GM23338 (cell line): ENCODE results near the gene PCSK5.

ENCODE experiments used
- CREB1 ChIP-seq: fragments of 250-450 bp; sonication (Bioruptor Pico); IDR thresholded peaks from 2 replicates; pipeline ENCODE4 v1.5.0; 2020; ENCODE audit warnings: low read depth, mild to moderate bottlenecking, moderate library complexity
- CTCF ChIP-seq, 2 experiments: fragments of 200-600 bp in 1 of 2; sonication (generic) in 1 of 2; conservative IDR thresholded peaks; 2 replicates each; pipeline versions ENCODE4 v1.5.1 to v1.6.1; 2016 to 2017; ENCODE audit warnings: antibody characterized with exemption in 2 of 2, low read depth in 2 of 2, mild to moderate bottlenecking in 2 of 2, moderate library complexity in 1 of 2
- ETS1 ChIP-seq: IDR thresholded peaks from 2 replicates; pipeline ENCODE4 v1.6.1; 2016; ENCODE audit warnings: antibody characterized with exemption
- EZH2 ChIP-seq: fragments of 200-600 bp; sonication (generic); IDR thresholded peaks from one replicate; pipeline ENCODE4 v1.8.0; 2017; ENCODE audit warnings: antibody characterized with exemption, mild to moderate bottlenecking, low read depth; ENCODE audit not compliant: unreplicated experiment
- EZH2phosphoT487 ChIP-seq: fragments of 200-600 bp; sonication (generic); IDR thresholded peaks from one replicate; pipeline ENCODE4 v1.8.1; 2018; ENCODE audit warnings: antibody characterized with exemption; ENCODE audit not compliant: unreplicated experiment
- JUNB ChIP-seq: IDR thresholded peaks from one replicate; pipeline ENCODE4 v1.6.1; 2016; ENCODE audit warnings: antibody characterized with exemption; ENCODE audit not compliant: unreplicated experiment
- NANOG ChIP-seq: IDR thresholded peaks from 2 replicates; pipeline ENCODE4 v1.6.1; 2016; ENCODE audit warnings: antibody characterized with exemption, borderline replicate concordance
- POLR2AphosphoS5 ChIP-seq: IDR thresholded peaks from 2 replicates; pipeline ENCODE4 v1.6.1; 2016; ENCODE audit warnings: antibody characterized with exemption, low read depth
- REST ChIP-seq: IDR thresholded peaks from one replicate; pipeline ENCODE4 v1.6.1; 2018; ENCODE audit warnings: antibody characterized with exemption; ENCODE audit not compliant: unreplicated experiment
- STAT1 ChIP-seq: IDR thresholded peaks from one replicate; pipeline ENCODE4 v1.6.1; 2016; ENCODE audit warnings: antibody characterized with exemption; ENCODE audit not compliant: unreplicated experiment
- ZNF331 ChIP-seq: fragments of 250-450 bp; sonication (Bioruptor Pico); IDR thresholded peaks from 2 replicates; pipeline ENCODE4 v1.5.0; 2020; ENCODE audit warnings: low read depth, mild to moderate bottlenecking, moderate library complexity
- ZNF462 ChIP-seq: fragments of 250-450 bp; sonication (Bioruptor Pico); IDR thresholded peaks from 2 replicates; pipeline ENCODE4 v1.5.0; 2020; ENCODE audit warnings: mild to moderate bottlenecking, moderate library complexity

GRCh38 chr9:76112151-76112550 is 221.7 kb downstream of the PCSK5 start:
- no peak for TF ChIP-seq EZH2
- TF ChIP-seq CTCF (conservative IDR thresholded peaks at IDR 0.05; ENCODE audit: low read depth in 2 of 2), result no peak
- TF ChIP-seq POLR2AphosphoS5, result no peak
- no peak for TF ChIP-seq CREB1 (CRISPR knock-in tag)
- no peak for TF ChIP-seq STAT1
- no peak for TF ChIP-seq REST
- TF ChIP-seq ZNF462 (CRISPR knock-in tag), result no peak
- TF ChIP-seq JUNB, result no peak
- no peak for TF ChIP-seq ZNF331 (CRISPR knock-in tag)
- no peak for TF ChIP-seq EZH2phosphoT487
- TF ChIP-seq ETS1, result no peak
- TF ChIP-seq NANOG, result no peak
